ENCODE data around the gene BICD1. TPM values are rescaled to one million over a fixed set of nuclear protein-coding genes. Genes with fewer than 3 reads are reported as not detected.

BICD1 gene
- total and polyA plus RNA-seq, 9 donors: 19.4 to 75.5 (median 60.2) TPM

DNA sequence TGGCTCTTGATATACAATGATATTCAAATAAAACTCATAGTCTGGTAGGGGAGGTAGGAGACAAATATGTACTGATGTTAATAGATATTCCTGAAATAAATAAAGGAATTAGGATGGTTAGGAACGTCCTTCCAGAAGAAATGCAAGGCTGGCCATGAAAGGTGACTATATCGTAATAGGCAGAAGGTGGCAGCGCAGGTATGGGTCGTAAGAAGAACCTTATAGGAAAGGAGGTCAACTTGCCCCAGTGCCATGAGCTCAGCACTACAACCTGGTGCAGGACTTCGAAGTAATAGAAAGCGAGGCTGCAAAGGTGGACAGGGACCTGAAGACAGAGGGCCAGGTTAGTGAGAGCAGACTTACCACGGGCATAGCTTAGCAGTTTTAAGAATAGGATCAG, 237.4 kb downstream of the BICD1 start:
- DNase-seq: no peak
- Histone ChIP-seq H3K27me3 (no peaks in the 10 kb centered on the region), H3K4me1 (ENCODE audit: insufficient read depth) (no peaks in the 10 kb centered on the region), H3K9me3 (no peaks in the 10 kb centered on the region), H3K36me3 (no peaks in the 10 kb centered on the region), H3K27ac (no peak overlapping the region), H3K4me3 (no peak overlapping the region)
- TF ChIP-seq CTCF (IDR thresholded peaks at IDR 0.05) (no peak), POLR2A (IDR thresholded peaks at IDR 0.05) (no peak), EP300 (IDR thresholded peaks at IDR 0.05) (no peak)
- WGBS, 3 donors: 83 to 90% (median 85%) methylated on average over 7 of the region's 7 CpGs
- intact Hi-C loops (cut with DNase I): no loop called here

DNA sequence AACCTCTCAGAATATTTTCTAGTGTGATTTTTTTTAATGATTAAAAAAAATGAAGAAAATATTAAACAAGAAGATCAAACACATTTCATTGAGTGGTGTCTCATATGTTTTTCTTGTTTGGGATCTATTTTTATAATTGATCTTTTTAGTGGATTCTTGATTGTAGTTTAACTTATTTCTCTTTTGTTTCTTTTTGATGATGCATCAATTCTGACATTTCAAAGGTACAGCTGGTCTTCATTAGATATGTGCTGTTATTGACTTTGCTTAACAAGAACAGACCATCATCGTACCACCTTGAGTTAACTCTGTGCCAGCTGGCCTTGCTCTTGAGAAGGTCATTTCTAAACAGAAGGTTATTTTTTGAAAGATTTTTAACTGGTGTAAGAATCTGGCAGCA, 246.9 kb downstream of the BICD1 start:
- TF ChIP-seq EP300 (IDR thresholded peaks at IDR 0.05) (no peak), CTCF (IDR thresholded peaks at IDR 0.05) (no peak), POLR2A (IDR thresholded peaks at IDR 0.05) (no peak)
- Histone ChIP-seq H3K4me1 (ENCODE audit: insufficient read depth) (no peaks in the 10 kb centered on the region), H3K27ac (no peak overlapping the region), H3K4me3 (no peak overlapping the region), H3K9me3 (no peaks in the 10 kb centered on the region), H3K36me3 (no peaks in the 10 kb centered on the region), H3K27me3 (no peaks in the 10 kb centered on the region)
- DNase-seq: no peak
- 73 to 87% (median 77%) methylated on average over 1 of the region's 1 CpG for WGBS, 3 donors
- intact Hi-C loops (cut with DNase I): no loop called here

- Histone ChIP-seq H3K9me3 (no peaks in the 10 kb centered on the region), H3K4me1 (ENCODE audit: insufficient read depth) (no peaks in the 10 kb centered on the region), H3K27me3 (no peaks in the 10 kb centered on the region), H3K27ac (no peak overlapping the region), H3K4me3 (no peak overlapping the region), H3K36me3 (no peaks in the 10 kb centered on the region)
- no peak for DNase-seq
- TF ChIP-seq POLR2A (IDR thresholded peaks at IDR 0.05): no peak
- no peak for TF ChIP-seq EP300 (IDR thresholded peaks at IDR 0.05)
- no peak for TF ChIP-seq CTCF (IDR thresholded peaks at IDR 0.05)
- intact Hi-C loops (cut with DNase I): no loop called here
- 96 to 97% (median 97%) methylated on average over 8 of the region's 8 CpGs for WGBS, 3 donors
Observed at GRCh38 chr12:32357601-32358249, 251.1 kb downstream of the BICD1 start.

DNA sequence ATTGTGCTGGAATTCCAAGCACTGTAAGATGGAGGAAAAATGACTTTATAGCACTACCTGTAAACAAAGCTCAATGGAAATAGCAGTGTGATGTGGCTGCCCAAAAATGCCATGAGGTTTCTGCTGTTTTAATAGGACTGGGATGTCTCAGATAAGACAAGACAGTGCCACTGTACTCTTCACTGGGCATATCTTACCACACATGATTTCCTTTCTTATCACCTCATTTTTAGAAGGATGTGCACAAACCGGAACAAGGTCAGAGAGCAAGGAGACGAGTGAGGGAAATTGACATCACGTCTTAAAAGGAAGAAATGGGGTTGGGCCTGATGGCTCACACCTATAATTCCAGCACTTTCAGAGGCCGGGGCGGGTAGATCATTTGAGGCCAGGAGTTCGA, 254.3 kb downstream of the BICD1 start:
- Histone ChIP-seq H3K4me1 (ENCODE audit: insufficient read depth) (no peaks in the 10 kb centered on the region), H3K36me3 (no peaks in the 10 kb centered on the region), H3K27me3 (no peaks in the 10 kb centered on the region), H3K9me3 (no peaks in the 10 kb centered on the region), H3K4me3 (no peak overlapping the region), H3K27ac (no peak overlapping the region)
- TF ChIP-seq CTCF (IDR thresholded peaks at IDR 0.05): no peak
- no peak for TF ChIP-seq POLR2A (IDR thresholded peaks at IDR 0.05)
- TF ChIP-seq EP300 (IDR thresholded peaks at IDR 0.05): no peak
- DNase-seq: no peak
- 88 to 91% (median 89%) methylated on average over 6 of the region's 6 CpGs for WGBS, 3 donors
- intact Hi-C loops (cut with DNase I): loop anchor here in 3 of 4 donors (5.0 to 10.0 kb wide), 3 partner anchors 91 to 314 kb away; partner anchors contain the start of gene DNM1L (in 1 of the 3)

Data from ovary (tissue), 9 donors.